HG03521 (cell line): Measurements from ENCODE around the gene RUBCN.
"Not testable (repeated sequence)": the region's sequence is repeated elsewhere in the genome, so short reads cannot be mapped to it uniquely, and the experiment has no call there.

ENCODE experiments used
- ATAC-seq: cut with Tn5 transposase; IDR thresholded peaks from one replicate; pipeline ENCODE4 v1.9.1; 2021; ENCODE audit warnings: mild to moderate bottlenecking, moderate library complexity; ENCODE audit not compliant: unreplicated experiment

The RUBCN gene

GRCh38 chr3:197690754-197691153 is 46.0 kb downstream of the RUBCN start:
- ATAC-seq: no peak

DNA sequence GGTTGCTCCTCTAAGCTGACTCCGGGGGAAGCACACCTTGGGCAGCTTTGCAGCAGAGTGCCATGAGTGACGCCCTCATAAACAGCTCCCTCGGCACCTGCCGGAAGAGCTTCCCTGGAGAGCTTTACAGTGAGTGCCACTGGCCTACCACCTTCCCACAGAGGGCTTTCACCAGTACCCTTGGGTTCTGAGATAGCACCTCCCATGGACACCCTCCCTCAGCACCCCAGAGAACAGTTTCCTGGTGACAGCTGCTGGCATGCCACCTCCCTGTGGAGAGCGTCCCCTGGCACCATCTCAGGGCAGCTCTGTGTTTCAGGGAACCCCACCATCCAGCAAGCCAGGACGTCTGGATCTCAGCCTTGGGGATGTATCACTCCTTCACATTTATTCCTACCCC is 49.1 kb downstream of the RUBCN start:
- no peak for ATAC-seq

DNA sequence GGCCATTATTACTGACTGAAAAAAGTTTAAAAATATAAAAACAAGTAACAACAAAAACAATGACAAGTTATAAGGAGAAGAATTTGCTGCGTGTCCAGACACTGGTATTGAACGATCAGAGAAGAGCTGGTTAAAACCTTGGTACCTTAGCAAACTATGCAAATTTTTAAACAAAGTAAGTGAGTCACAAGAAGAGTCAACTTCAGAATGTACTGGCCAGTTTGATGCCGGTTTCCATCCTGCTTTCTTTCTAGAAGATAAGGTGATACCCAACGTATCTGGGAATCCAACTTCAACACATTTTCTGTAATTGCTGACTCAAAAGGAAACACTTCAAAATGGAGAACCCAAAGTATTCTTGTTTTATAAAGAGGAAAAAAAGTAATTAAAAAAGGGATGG is 49.8 kb downstream of the RUBCN start:
- no peak for ATAC-seq

DNA sequence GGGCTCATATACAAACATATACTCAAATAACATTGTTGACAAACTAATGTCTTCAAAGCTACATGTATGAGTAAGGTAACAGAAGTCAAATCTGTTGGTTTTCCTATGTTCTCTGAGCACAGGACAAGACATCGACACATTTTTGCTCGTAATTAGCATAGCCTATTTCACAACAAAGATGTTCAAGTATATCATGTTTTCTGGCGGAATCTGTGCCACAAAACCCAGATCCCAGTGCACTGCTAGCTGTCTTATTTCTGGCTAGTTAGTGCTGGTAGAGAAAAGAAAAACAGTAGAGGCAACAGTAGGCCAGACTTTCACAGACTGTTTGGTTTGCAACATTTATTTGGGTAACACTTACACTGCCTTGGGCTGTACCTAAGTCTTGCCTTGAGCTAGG is 51.2 kb downstream of the RUBCN start:
- ATAC-seq: no peak

DNA sequence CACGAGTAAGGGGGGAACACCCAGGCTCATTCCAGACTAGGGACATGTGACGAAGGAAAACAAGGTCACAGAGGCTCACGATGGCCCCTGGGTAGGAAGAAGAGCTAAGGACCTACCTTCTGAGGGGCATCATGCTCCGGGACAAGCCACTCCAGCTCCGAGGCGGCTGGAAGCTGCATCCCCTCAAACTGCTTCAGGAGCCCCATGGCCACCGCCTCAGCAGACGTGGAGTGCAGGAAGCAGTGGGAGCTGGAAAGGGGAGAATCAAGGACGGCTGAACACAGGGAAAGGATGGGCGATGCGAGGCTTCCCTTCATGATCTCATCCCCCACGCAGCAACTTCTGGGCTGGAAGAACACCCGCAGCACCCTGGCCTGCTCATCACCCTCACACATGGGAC is 53.5 kb downstream of the RUBCN start:
- ATAC-seq: no peak

GRCh38 chr3:197682713-197683112 is 54.0 kb downstream of the RUBCN start:
- ATAC-seq: no peak

DNA sequence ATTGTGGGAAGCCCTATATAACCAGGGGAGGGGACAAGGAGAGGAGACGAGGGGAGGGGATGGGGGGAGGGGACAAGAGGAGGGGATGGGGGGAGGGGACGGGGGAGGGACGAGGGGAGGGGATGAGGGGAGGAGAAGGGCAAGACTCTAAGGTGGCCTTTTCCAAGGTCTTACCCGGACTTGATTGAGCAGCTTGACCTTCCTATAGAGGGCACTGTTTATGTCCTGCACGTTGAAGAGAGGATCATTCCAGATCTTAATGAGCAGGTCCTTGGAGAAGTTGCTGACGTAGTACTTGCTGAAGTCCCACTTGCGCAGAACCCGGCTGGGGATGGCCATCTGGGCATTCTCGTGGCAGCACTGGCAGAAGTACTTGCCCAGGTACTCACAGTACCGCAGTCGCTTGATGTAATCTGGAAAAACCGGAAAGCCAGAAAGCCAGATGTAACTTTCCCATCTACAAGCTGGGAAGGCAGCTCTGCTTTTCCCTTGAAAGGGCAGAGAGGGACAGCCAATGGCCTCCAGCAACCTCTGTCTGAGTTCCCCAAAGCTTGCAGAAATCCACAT is 55.7 kb downstream of the RUBCN start:
- ATAC-seq: no peak

DNA sequence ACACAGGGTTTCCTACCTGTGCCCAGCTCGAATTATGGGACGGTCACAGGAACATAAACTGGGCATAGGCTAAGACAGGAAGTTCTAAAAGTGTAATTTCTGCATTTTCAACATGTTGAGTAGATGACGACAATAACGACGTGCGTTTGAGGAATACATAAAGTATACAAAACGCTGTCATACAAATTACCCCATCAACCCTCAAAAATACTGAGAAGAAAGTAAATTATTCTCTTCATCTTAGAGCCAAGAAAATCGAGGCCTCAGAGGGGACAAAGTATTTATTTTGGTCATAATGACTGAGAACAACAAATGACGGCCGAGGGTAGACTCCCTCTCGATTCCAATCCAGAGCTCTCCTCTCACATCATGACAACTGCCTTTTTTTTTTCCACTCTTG is 60.8 kb downstream of the RUBCN start:
- ATAC-seq: no peak

- ATAC-seq: no peak
Observed at GRCh38 chr3:197675563-197675860, 61.2 kb downstream of the RUBCN start.

DNA sequence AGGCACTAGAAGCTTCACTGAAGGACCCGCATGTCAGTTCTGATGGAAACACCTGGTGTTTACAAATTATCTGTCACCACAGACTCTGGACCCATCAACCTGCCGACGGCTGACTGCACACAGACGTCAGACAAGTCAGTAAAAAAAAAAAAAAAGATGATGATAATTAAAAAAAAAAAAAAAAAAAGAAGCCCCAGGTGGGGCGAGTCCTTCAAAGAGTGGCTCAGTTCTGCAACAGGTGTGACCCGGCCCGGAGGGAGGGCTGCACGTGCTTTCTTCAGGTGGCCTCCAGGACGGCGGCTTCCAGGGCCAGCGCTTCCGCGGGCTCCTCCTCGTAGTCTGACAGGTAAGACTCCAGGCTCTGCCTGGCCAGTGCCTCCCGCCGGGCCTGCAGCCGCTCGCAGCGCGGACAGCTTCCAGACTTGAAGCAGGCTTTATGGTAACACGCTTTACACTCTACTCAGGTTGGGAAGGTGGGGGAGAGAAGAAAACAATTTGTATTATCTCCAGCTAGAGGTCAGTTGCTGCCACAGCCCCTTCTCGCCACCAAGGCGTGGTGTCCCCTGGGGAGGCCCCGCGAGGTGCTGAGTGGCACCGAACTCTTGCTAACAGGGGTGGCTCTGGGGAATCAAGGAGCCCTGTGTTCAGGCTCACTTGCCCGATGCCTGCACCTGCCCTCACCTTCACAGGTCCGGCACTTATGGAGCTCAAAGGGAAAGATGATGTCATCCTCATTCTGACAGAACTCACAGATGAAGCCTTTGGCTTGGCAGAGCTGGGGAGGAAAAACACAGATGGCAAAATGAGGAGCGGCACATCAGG is 61.8 kb downstream of the RUBCN start:
- ATAC-seq: no peak

DNA sequence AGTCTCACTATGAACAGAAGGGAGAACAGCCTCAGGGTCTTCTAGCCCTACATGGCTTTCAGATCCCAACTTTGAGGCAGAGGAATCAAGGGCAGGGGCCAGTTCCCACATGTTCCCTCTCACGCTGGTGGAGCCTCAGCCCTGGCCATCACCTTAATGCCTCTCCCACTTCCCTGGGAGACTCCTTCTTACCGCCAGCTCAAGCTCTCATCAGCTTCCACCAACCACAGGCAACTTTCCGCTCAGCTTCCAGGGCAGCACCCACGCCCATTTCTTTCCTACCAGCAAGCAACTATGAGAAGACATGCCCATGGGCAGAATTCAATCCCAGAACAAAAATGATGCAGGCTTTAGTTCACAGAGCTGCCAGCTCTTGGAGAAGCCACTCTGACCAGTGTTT is 63.5 kb downstream of the RUBCN start:
- ATAC-seq: no peak

GRCh38 chr3:197670361-197670760 is 66.3 kb downstream of the RUBCN start:
- ATAC-seq: no peak

- ATAC-seq: no peak
Observed at GRCh38 chr3:197667968-197668367, 68.7 kb downstream of the RUBCN start.

DNA sequence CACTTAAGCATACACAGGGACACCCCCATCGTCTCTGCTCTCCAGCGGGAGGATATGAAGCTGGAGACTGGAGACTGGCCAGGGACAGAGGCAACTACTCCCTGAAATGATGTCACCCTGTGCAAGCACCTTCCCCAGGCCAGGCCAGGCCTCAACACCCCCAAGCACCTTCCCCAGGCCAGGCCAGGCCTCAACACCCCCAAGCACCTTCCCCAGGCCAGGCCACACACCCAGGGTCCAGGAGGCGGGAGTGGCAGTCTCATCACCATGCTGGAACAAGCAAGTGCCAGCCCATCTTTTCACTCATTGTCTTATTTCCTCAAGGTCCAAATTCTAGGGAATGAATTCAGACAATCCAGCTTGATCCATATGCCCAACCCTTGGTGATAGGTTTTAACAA is 69.4 kb downstream of the RUBCN start:
- ATAC-seq: not testable (repeated sequence)

GRCh38 chr3:197666221-197666842 is 70.4 kb downstream of the RUBCN start:
- ATAC-seq: not testable (repeated sequence)

- ATAC-seq: not testable (repeated sequence)
Observed at GRCh38 chr3:197665549-197665948, 71.2 kb downstream of the RUBCN start.

- peak; percentile 83 for ATAC-seq
Observed at GRCh38 chr3:197665142-197665491, 71.6 kb downstream of the RUBCN start.

DNA sequence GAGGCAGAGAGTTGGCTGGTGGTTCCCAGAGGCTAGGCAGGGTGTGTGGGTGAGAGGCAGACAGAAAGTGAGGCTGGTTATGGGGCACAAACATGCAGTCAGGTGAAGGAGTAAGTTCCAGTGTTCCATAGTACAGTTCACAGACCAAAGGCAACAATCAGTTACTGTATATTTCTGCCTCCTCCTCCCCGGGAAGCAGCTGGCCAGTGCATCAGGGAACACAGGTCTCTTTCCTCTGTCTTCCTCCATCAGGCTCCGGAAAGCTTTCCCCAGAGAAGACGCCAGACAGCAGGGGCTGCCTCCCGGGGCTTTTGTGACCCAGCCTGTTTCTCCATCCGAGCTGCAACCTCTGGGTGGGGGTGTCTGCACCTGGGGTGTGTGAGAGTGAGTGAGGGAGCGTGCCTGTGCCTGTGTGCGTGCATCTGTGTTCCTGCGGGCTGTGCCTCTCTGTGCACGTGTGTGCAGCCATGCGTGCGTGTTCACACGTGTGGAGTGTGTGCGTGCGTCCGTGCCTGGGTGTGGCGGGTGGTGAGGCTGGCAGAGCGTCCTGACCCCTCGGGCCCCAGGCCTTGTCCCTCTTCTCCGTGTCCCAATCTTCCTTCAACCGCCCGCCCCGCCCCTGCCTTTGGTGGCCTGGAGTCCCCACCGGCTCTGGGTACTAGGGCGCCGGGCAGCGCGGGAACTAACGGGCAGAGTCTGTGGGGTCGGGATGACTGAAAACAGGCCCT is 72.1 kb downstream of the RUBCN start:
- peak; percentile 34 for ATAC-seq

DNA sequence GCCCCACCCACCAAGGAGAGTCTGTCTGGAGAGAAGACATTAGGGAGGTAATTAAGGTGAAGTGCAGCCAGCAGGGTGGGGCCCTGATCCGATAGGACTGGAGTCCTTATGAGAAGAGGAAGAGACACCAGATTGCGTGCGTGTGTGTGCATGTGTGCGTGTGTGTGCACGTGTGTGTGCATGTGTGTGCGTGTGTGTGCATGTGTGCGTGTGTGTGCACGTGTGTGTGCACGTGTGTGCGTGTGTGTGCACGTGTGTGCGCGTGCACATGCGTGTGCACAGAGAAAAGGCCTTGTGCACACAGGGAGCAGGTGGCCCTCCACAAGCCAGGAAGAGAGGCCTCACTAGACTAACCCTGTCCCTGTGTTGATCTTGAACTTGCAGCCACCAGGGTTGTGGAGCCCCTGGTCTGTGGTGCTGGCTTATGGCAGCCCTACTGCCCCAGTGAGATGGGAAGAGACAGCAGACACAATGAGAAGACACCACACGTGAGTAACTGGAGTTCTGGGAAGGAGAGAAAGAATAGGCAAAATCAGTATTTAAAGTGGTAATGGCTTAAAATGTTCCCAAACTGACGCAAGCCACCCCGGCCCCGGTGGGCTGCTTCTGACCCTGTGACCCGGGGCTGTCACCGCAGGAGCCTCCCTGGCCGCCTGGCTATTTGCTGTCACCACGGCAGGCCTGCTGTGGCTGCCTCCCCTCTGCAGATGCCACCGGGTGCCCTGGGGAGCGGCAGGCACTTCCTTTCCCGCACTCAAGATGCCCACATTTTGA is 73.2 kb downstream of the RUBCN start:
- not testable (repeated sequence) for ATAC-seq

DNA sequence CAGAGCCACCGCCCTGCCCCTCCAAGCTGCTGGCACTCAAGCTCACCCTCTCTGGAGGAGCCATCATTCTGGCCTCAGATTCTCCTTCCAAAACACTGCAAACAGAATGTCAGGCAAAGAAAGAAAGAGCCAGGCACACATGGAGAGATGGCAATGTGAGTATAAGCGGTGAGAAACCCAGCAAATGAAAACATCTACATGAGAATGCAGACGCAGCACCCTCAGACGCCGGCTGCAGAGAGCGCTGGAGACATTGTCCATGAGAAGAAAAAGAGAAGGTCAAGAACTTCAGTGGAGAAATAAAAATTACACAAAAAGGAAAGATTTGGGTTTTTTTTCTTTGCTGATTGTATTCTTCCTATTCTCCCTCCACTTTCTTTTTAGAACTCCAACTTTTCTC is 74.4 kb downstream of the RUBCN start:
- not testable (repeated sequence) for ATAC-seq

- ATAC-seq: not testable (repeated sequence)
Observed at GRCh38 chr3:197661874-197662273, 74.8 kb downstream of the RUBCN start.
